GM21390 (cell line): ENCODE measurements around the gene SLC36A2.

ENCODE experiments used
- ATAC-seq: cut with Tn5 transposase; IDR thresholded peaks from one replicate; pipeline ENCODE4 v1.9.1; 2021; ENCODE audit not compliant: unreplicated experiment

The SLC36A2 gene

GRCh38 chr5:151284392-151284967, 62.9 kb downstream of the SLC36A2 start:
- ATAC-seq, result no peak

- no peak for ATAC-seq
Observed at GRCh38 chr5:151283120-151283825, 64.1 kb downstream of the SLC36A2 start.

- ATAC-seq, result no peak
Observed at GRCh38 chr5:151281001-151281639, 66.2 kb downstream of the SLC36A2 start.

GRCh38 chr5:151280443-151280842, 66.9 kb downstream of the SLC36A2 start:
- no peak for ATAC-seq

- ATAC-seq, result no peak
Observed at GRCh38 chr5:151278845-151279244, 68.5 kb downstream of the SLC36A2 start.

GRCh38 chr5:151275803-151276202, 71.6 kb downstream of the SLC36A2 start:
- ATAC-seq, result no peak

- no peak for ATAC-seq
Observed at GRCh38 chr5:151274666-151275065, 72.7 kb downstream of the SLC36A2 start.

- ATAC-seq, result no peak
Observed at GRCh38 chr5:151271336-151271735, 76.0 kb downstream of the SLC36A2 start.

GRCh38 chr5:151270599-151270998, 76.8 kb downstream of the SLC36A2 start:
- peak; percentile 75 for ATAC-seq

GRCh38 chr5:151267491-151268260, 79.7 kb downstream of the SLC36A2 start:
- no peak for ATAC-seq
